ENCODE measurements around the gene ATM.

DNA sequence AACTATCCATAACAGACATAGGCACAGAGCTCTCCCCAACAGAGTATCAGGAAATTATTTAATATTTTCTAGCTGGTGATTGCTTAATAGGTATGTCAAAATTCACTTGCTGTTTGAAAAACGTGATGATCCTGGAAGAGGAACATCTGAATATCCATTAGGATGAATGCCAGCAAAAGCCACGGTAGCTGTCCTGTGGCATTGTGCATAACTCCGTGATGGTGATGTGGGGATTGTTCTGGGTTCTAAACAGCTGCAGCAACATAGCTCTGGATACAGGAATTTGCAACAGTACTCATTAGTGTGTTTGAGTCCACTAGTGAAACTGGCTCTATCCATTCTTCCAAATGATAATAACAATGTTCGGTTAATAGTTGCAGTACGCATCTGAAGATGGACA, 165.7 kb downstream of the ATM start:
- TF ChIP-seq POLR2AphosphoS5 (IDR thresholded peaks at IDR 0.05; ENCODE audit: low read depth, low read length) (no peak), TAF1 (IDR thresholded peaks at IDR 0.05; ENCODE audit: borderline replicate concordance, low read depth, low read length) (no peak)

All from GM12892 (cell line).